HepG2 (cell line): Measurements from ENCODE around the gene ZNF431. TPM values are rescaled to one million over a fixed set of nuclear protein-coding genes. Genes with fewer than 3 reads are reported as not detected.

Source experiments
- ATAC-seq: fragments of 200-7000 bp; cut with Tn5 transposase; 3 replicates; pipeline ENCODE4 v1.9.1; 2020; ENCODE audit warnings: mild to moderate bottlenecking, moderate library complexity
- BruUV-seq: library from RNA; stranded (reverse); fragments of 400-500 nt; replicated peaks from 2 replicates; lab custom pipeline; 2021; lab: Mats Ljungman, UMichigan
- CTCF ChIA-PET: fragments of 300-600 bp; formaldehyde crosslinking; extraction: SDS; loops from one replicate; lab custom pipeline; 2021; ENCODE audit warnings: low total read pairs, inconsistent platforms, low intra/inter-chr PET ratio; lab: Yijun Ruan, JAX
- POLR2A ChIA-PET: fragments of 350-600 bp; sonication (Branson Sonifier 250); formaldehyde crosslinking; loops from one replicate; lab custom pipeline; 2020; ENCODE audit warnings: antibody characterized with exemption, inconsistent platforms; lab: Yijun Ruan, JAX
- DNase-seq: peaks from one replicate; pipeline ENCODE4 v3.0.0-alpha.2; 2015; ENCODE audit warnings: low spot score
- FAIRE-seq: peaks from 3 replicates; lab custom pipeline; 2011; peaks lifted over from hg19 to GRCh38; lab: Jason Lieb, UNC
- H2AFZ ChIP-seq: one replicate; pipeline ENCODE4 v1.6.1; 2011; ENCODE audit warnings: low read length, inconsistent platforms
- H3K27ac ChIP-seq: fragments of 300-600 bp; 3 replicates; pipeline ENCODE4 v1.8.0; 2011; ENCODE audit warnings: mixed run types, mild to moderate bottlenecking, mixed read lengths, low read length, inconsistent platforms; ENCODE audit not compliant: insufficient read depth; ENCODE audit errors: extremely low read length
- H3K27me3 ChIP-seq, 2 experiments: fragments of 200-600 bp in 1 of 2; 2 replicates in 1 of 2; 3 replicates in 1 of 2; pipeline versions ENCODE4 v1.6.0 to v1.8.0; 2011; ENCODE audit warnings: low read length in 2 of 2, mild to moderate bottlenecking in 2 of 2, moderate library complexity in 2 of 2, inconsistent platforms in 1 of 2; ENCODE audit not compliant: insufficient read depth in 2 of 2, control insufficient read depth in 1 of 2
- H3K36me3 ChIP-seq, 2 experiments: fragments of 200-600 bp in 1 of 2; replicated peaks in 1 of 2; 2 replicates in 1 of 2; 3 replicates in 1 of 2; pipeline versions ENCODE4 v1.5.1 to v1.8.0; 2011; ENCODE audit warnings: low read length in 2 of 2, inconsistent platforms in 1 of 2; ENCODE audit not compliant: insufficient read depth in 2 of 2, control insufficient read depth in 1 of 2
- H3K4me1 ChIP-seq: 2 replicates; pipeline ENCODE4 v1.5.1; 2012; ENCODE audit warnings: low read length, inconsistent platforms; ENCODE audit not compliant: insufficient read depth
- H3K4me2 ChIP-seq: 2 replicates; pipeline ENCODE4 v1.6.0; 2011; ENCODE audit warnings: low read depth, low read length, inconsistent platforms
- H3K4me3 ChIP-seq, 3 experiments: fragments of 200-600 bp in 1 of 3; sonication (generic), shearing (Covaris generic) in 1 of 3; replicated peaks in 1 of 3; 2 replicates each; pipeline ENCODE4 v1.5.1; 2011 to 2016; ENCODE audit warnings: low read length in 3 of 3, inconsistent platforms in 2 of 3, low read depth in 2 of 3, mild to moderate bottlenecking in 2 of 3, control low read depth in 1 of 3, mixed read lengths in 1 of 3; ENCODE audit not compliant: insufficient read depth in 1 of 3
- H3K79me2 ChIP-seq: one replicate; pipeline ENCODE4 v1.6.1; 2011; ENCODE audit warnings: low read length, inconsistent platforms; ENCODE audit not compliant: insufficient read depth
- H3K9ac ChIP-seq: 2 replicates; pipeline ENCODE4 v1.6.0; 2011; ENCODE audit warnings: mild to moderate bottlenecking, low read depth, low read length, inconsistent platforms; ENCODE audit not compliant: insufficient read depth
- H3K9me3 ChIP-seq: 2 replicates; pipeline ENCODE4 v1.5.1; 2012; ENCODE audit warnings: mild to moderate bottlenecking, low read length
- H4K20me1 ChIP-seq: 2 replicates; pipeline ENCODE4 v1.6.0; 2011; ENCODE audit warnings: inconsistent platforms, mild to moderate bottlenecking, low read length, moderate library complexity; ENCODE audit not compliant: insufficient read depth
- BCL3 ChIP-seq: sonication (generic); formaldehyde crosslinking; IDR thresholded peaks from 2 replicates; pipeline ENCODE4 v1.5.1; 2020; ENCODE audit warnings: mild to moderate bottlenecking, missing genetic modification reagents, moderate library complexity
- GLI4 ChIP-seq: sonication (generic); formaldehyde crosslinking; IDR thresholded peaks from 2 replicates; pipeline ENCODE4 v1.5.1; 2020; ENCODE audit warnings: missing genetic modification reagents, mild to moderate bottlenecking, moderate library complexity, borderline replicate concordance
- HOXA9 ChIP-seq: sonication (generic); formaldehyde crosslinking; IDR thresholded peaks from 2 replicates; pipeline ENCODE4 v1.8.1; 2022; ENCODE audit warnings: missing genetic modification reagents, mild to moderate bottlenecking, moderate library complexity, borderline replicate concordance
- NFE2L2 ChIP-seq: fragments of 150-350 bp; IDR thresholded peaks from 2 replicates; pipeline ENCODE4 v1.6.1; 2014; ENCODE audit warnings: low read length
- SETDB1 ChIP-seq: sonication (generic); formaldehyde crosslinking; IDR thresholded peaks from 2 replicates; pipeline ENCODE4 v1.5.1; 2020; ENCODE audit warnings: missing genetic modification reagents, mild to moderate bottlenecking, borderline replicate concordance
- TMF1 ChIP-seq: sonication (generic); formaldehyde crosslinking; IDR thresholded peaks from 2 replicates; pipeline ENCODE4 v1.8.1; 2022; ENCODE audit warnings: low read depth, missing genetic modification reagents
- ZNF142 ChIP-seq: sonication (generic); formaldehyde crosslinking; IDR thresholded peaks from 2 replicates; pipeline ENCODE4 v1.4.0; 2020; ENCODE audit warnings: missing genetic modification reagents
- ZNF24 ChIP-seq: fragments of 450-650 bp; IDR thresholded peaks from 2 replicates; pipeline ENCODE4 v1.6.1; 2017; ENCODE audit warnings: antibody characterized with exemption, mild to moderate bottlenecking
- ZNF383 ChIP-seq: sonication (generic); formaldehyde crosslinking; IDR thresholded peaks from 2 replicates; pipeline ENCODE4 v1.4.0; 2020; ENCODE audit warnings: missing genetic modification reagents, mild to moderate bottlenecking, borderline replicate concordance
- ZNF576 ChIP-seq: sonication (generic); formaldehyde crosslinking; IDR thresholded peaks from 2 replicates; pipeline ENCODE4 v1.4.0; 2020; ENCODE audit warnings: mild to moderate bottlenecking, missing genetic modification reagents
- ZZZ3 ChIP-seq: sonication (generic); formaldehyde crosslinking; IDR thresholded peaks from 2 replicates; pipeline ENCODE4 v1.4.0; 2020; ENCODE audit warnings: missing genetic modification reagents, mild to moderate bottlenecking, borderline replicate concordance
- WGBS: methylation state at CpG from one replicate; pipeline ENCODE4 v1.1.6; 2017; ENCODE audit warnings: low lambda C conversion rate; 5-methylcytosine and 5-hydroxymethylcytosine counted together
- in situ Hi-C: cut with HindIII; loops from 2 replicates; pipeline ENCODE4 v1.10.0; 2017; ENCODE audit warnings: low pct_unique_long_range_greater_than_20kb; ENCODE audit not compliant: extremely low pct_ligation_motif_present
- intact Hi-C: fragments of 100-400 bp; cut with micrococcal nuclease; formaldehyde crosslinking; loops from one replicate; pipeline ENCODE4 v1.10.0; 2022; ENCODE audit not compliant: unreplicated experiment
- polyA plus RNA-seq, 8 experiments: library from polyadenylated mRNA; depleted of rRNA in 3 of 8; stranded (reverse) in 7 of 8; unstranded in 1 of 8; fragments of >200 nt; fragmentation: Illumina TruSeq in 4 of 8; extraction: Trizol in 4 of 8; gene quantifications; 2 replicates each; pipeline versions ENCODE4 v1.2.1 to v1.2.3, GENCODE V29; 2011 to 2016; ENCODE audit warnings: low read depth in 4 of 8, missing spikeins in 1 of 8, mixed read lengths in 1 of 8; ENCODE audit not compliant: insufficient read depth in 1 of 8
- total RNA-seq, 5 experiments: library from RNA; depleted of rRNA; stranded (reverse); fragments of >200 nt; fragmentation: Illumina TruSeq; extraction: Trizol; gene quantifications; 2 replicates each; pipeline ENCODE4 v1.2.3, GENCODE V29; 2016; ENCODE audit warnings: low read depth in 1 of 5
- TF ChIP-seq, protein P1 (sequence below): sonication (generic); formaldehyde crosslinking; IDR thresholded peaks from 2 replicates; pipeline ENCODE4 v1.4.0; 2020; ENCODE audit warnings: missing genetic modification reagents, borderline replicate concordance

Gene ZNF431
- total and polyA plus RNA-seq, 2 of the 13 experiments (the other 11 are each of a cell fraction or from before 2014, with no cell fraction given), result 4.4 to 11.8 TPM

- Histone ChIP-seq H3K9me3 (no peaks in the 10 kb centered on the region), H4K20me1 (no peaks in the 10 kb centered on the region), H3K79me2 (no peaks in the 10 kb centered on the region), H3K4me1 (no peaks in the 10 kb centered on the region), H3K4me3 (no peak overlapping the region), H3K4me2 (no peak overlapping the region), H3K36me3 (peaks cover 0 to 18% of the 10 kb centered on the region in 2 experiments; a peak in 2 of 5 replicates), H2AFZ (no peak overlapping the region), H3K9ac (no peak overlapping the region)
- BruUV-seq, result no TSS peak
- DNase-seq, result no peak
- POLR2A ChIA-PET, result no interaction called here
- 94% methylated on average over 2 of the region's 2 CpGs for WGBS
- no peak for FAIRE-seq
- in situ Hi-C loops, result no loop called here
- no peak for ATAC-seq
- intact Hi-C loops, result no loop called here
- TF ChIP-seq GLI4 (CRISPR knock-in tag), result no peak
- TF ChIP-seq, protein P1, sequence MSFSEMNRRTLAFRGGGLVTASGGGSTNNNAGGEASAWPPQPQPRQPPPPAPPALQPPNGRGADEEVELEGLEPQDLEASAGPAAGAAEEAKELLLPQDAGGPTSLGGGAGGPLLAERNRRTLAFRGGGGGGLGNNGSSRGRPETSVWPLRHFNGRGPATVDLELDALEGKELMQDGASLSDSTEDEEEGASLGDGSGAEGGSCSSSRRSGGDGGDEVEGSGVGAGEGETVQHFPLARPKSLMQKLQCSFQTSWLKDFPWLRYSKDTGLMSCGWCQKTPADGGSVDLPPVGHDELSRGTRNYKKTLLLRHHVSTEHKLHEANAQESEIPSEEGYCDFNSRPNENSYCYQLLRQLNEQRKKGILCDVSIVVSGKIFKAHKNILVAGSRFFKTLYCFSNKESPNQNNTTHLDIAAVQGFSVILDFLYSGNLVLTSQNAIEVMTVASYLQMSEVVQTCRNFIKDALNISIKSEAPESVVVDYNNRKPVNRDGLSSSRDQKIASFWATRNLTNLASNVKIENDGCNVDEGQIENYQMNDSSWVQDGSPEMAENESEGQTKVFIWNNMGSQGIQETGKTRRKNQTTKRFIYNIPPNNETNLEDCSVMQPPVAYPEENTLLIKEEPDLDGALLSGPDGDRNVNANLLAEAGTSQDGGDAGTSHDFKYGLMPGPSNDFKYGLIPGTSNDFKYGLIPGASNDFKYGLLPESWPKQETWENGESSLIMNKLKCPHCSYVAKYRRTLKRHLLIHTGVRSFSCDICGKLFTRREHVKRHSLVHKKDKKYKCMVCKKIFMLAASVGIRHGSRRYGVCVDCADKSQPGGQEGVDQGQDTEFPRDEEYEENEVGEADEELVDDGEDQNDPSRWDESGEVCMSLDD (CRISPR knock-in tag), result no peak
- no peak for TF ChIP-seq HOXA9
- no peak for TF ChIP-seq TMF1 (CRISPR knock-in tag)
- no peak for TF ChIP-seq ZNF576 (CRISPR knock-in tag)
- no peak for TF ChIP-seq NFE2L2
- TF ChIP-seq ZZZ3 (CRISPR knock-in tag), result no peak
- TF ChIP-seq ZNF24, result no peak
- no peak for TF ChIP-seq BCL3 (CRISPR knock-in tag)
- TF ChIP-seq ZNF383 (CRISPR knock-in tag), result no peak
- no peak for TF ChIP-seq ZNF142 (CRISPR knock-in tag)
- TF ChIP-seq SETDB1, result no peak
- TF ChIP-seq, all 625 proteins: peak for 0
- Histone ChIP-seq H3K27me3 (no peaks in the 10 kb centered on the region), H3K27ac (no peak overlapping the region)
- CTCF ChIA-PET, result no interaction called here
Measured at GRCh38 chr19:21101521-21102242, 40.2 kb upstream of the ZNF431 start.
